Measurements from ENCODE around the gene CYB561A3. TPM values are rescaled to one million over a fixed set of nuclear protein-coding genes. Genes with fewer than 3 reads are reported as not detected.

CYB561A3 gene
- polyA plus RNA-seq, 3 donors: 25.7 to 28.3 (median 27.9) TPM

Other genes with a start within 250 kb of the CYB561A3 start
- 10 to 100 TPM; 16.9 to 22.0 (median 19.2) TPM for gene VPS37C, start 200.5 kb downstream of the CYB561A3 start, polyA plus RNA-seq (ENCODE audit: insufficient read length in 3 of 3)
- gene PGA3, start 158.4 kb downstream of the CYB561A3 start, polyA plus RNA-seq (ENCODE audit: insufficient read length in 3 of 3): under 1 TPM; 0.14 to 0.39 (median 0.19) TPM
- gene PGA4, start 139.5 kb downstream of the CYB561A3 start, polyA plus RNA-seq (ENCODE audit: insufficient read length in 3 of 3): under 1 TPM; 0.05 to 0.25 (median 0.16) TPM
- gene PGA5, start 120.7 kb downstream of the CYB561A3 start, polyA plus RNA-seq (ENCODE audit: insufficient read length in 3 of 3): under 1 TPM in 2 of 3 donors, not detected in 1; 0.23 to 0.48 TPM
- 1 to 10 TPM; 2.3 to 4.4 (median 3.1) TPM for gene VWCE, start 66.6 kb downstream of the CYB561A3 start, polyA plus RNA-seq (ENCODE audit: insufficient read length in 3 of 3)
- 100 to 1,000 TPM; 227 to 256 (median 230) TPM for gene DDB1, start 28.8 kb downstream of the CYB561A3 start, polyA plus RNA-seq (ENCODE audit: insufficient read length in 3 of 3)
- 10 to 100 TPM; 50.3 to 67.4 (median 62.4) TPM for gene TKFC, start 28.7 kb downstream of the CYB561A3 start, polyA plus RNA-seq (ENCODE audit: insufficient read length in 3 of 3)
- 10 to 100 TPM; 42.0 to 44.9 (median 43.1) TPM for gene TMEM138, start 492 bp upstream of the CYB561A3 start, polyA plus RNA-seq (ENCODE audit: insufficient read length in 3 of 3)
- 10 to 100 TPM; 29.4 to 35.6 (median 34.3) TPM for gene TMEM216, start 30.7 kb upstream of the CYB561A3 start, polyA plus RNA-seq (ENCODE audit: insufficient read length in 3 of 3)
- gene CPSF7, start 68.1 kb upstream of the CYB561A3 start, polyA plus RNA-seq (ENCODE audit: insufficient read length in 3 of 3): 100 to 1,000 TPM in 2 of 3 donors, 10 to 100 TPM in 1; 99.7 to 121 (median 109) TPM
- gene SDHAF2, start 68.2 kb upstream of the CYB561A3 start, polyA plus RNA-seq (ENCODE audit: insufficient read length in 3 of 3): 10 to 100 TPM; 50.2 to 53.7 (median 50.4) TPM
- 10 to 100 TPM in 1 of 3 donors, 1 to 10 TPM in 2; 1.1 to 15.3 (median 1.2) TPM for gene LRRC10B, start 146.9 kb upstream of the CYB561A3 start, polyA plus RNA-seq (ENCODE audit: insufficient read length in 3 of 3)
- 10 to 100 TPM in 1 of 3 donors, 1 to 10 TPM in 2; 4.2 to 10.3 (median 4.8) TPM for gene SYT7, start 219.2 kb upstream of the CYB561A3 start, polyA plus RNA-seq (ENCODE audit: insufficient read length in 3 of 3)